ENCODE data around the gene GCAT. TPM values are rescaled to one million over a fixed set of nuclear protein-coding genes. Genes with fewer than 3 reads are reported as not detected.
A peak's percentile ranks its signal among the peaks of the same experiment; 100 is the strongest.

GCAT gene
- total and polyA plus RNA-seq, 10 of the 15 experiments (the other 5 are each of a cell fraction or from before 2014, with no cell fraction given) = 0.95 to 34.3 (median 15.3) TPM

- TF ChIP-seq BCLAF1 (IDR thresholded peaks at IDR 0.05) (no peak), USF2 (IDR thresholded peaks at IDR 0.05; ENCODE audit: borderline replicate concordance, low read depth, low read length) (no peak), MYC (IDR thresholded peaks at IDR 0.05; ENCODE audit: insufficient read depth, insufficient read length, insufficient replicate concordance, low read length, severe bottlenecking) (no peak)
Observed at GRCh38 chr22:37803639-37804351, 3.9 kb upstream of the GCAT start (continued).

GRCh38 chr22:37804352-37804880 lies 3.3 kb upstream of the GCAT start:
- H2AFZ ChIP-seq (ENCODE audit: control insufficient read depth, low read depth, low read length) = peak overlapping the region; percentile 39
- H4K20me1 ChIP-seq (ENCODE audit: control insufficient read depth, insufficient read depth) = no peaks in the 10 kb centered on the region
- POLR2A ChIA-PET = no interaction called here
- ATAC-seq = no peak
- RAD21 ChIA-PET (ENCODE audit: unreplicated experiment) = no interaction called here
- H3K4me2 ChIP-seq (ENCODE audit: control insufficient read depth, insufficient read depth) = peak overlapping the region; percentile 62; the same call in 1 of the 2 replicates
- CTCF ChIA-PET = no interaction called here
- under 1% methylated on average over 29 of the region's 29 CpGs for WGBS (ENCODE audit: insufficient coverage, insufficient replicate concordance, low lambda C conversion rate, missing lambda C conversion rate)
- in situ Hi-C loops (cut with MboI) (no loop called here), intact Hi-C loops (cut with micrococcal nuclease; ENCODE audit: unreplicated experiment) (no loop called here)
- SMC1A ChIA-PET (ENCODE audit: uncharacterized antibody, unreplicated experiment) = no interaction called here
- H3K36me3 ChIP-seq (ENCODE audit: control insufficient read depth in 2 of 2, insufficient read depth in 2 of 2, low read length in 1 of 2) = no peaks in the 10 kb centered on the region
- TF ChIP-seq YY1 (IDR thresholded peaks at IDR 0.05; ENCODE audit: low read depth, low read length) (no peak), FOS (IDR thresholded peaks at IDR 0.05; ENCODE audit: borderline replicate concordance, extremely low read depth, insufficient read length) (no peak), NFXL1 (IDR thresholded peaks at IDR 0.05; ENCODE audit: borderline replicate concordance) (no peak), KDM1A (IDR thresholded peaks at IDR 0.05; ENCODE audit: borderline replicate concordance) (no peak), GABPA (IDR thresholded peaks at IDR 0.05; ENCODE audit: low read depth) (no peak), SPI1 (IDR thresholded peaks at IDR 0.05; ENCODE audit: borderline replicate concordance, insufficient read depth, low read depth, low read length) (no peak), MTA2 (IDR thresholded peaks at IDR 0.05; ENCODE audit: low read depth) (no peak), IRF4 (IDR thresholded peaks at IDR 0.05; ENCODE audit: low read depth, low read length) (no peak), RBBP5 (conservative IDR thresholded peaks at IDR 0.05) (no peak), POU2F2 (IDR thresholded peaks at IDR 0.05; ENCODE audit: borderline replicate concordance, low read depth, low read length) (no peak), CBX5 (IDR thresholded peaks at IDR 0.05; ENCODE audit: low read depth) (no peak), CREB1 (IDR thresholded peaks at IDR 0.05; ENCODE audit: low read depth) (no peak), ZNF217 (IDR thresholded peaks at IDR 0.05) (no peak), CHD2 (IDR thresholded peaks at IDR 0.05; ENCODE audit: borderline replicate concordance, low read depth, low read length) (no peak)
- H3K9me3 ChIP-seq (replicated peaks; ENCODE audit: control insufficient read depth, insufficient read depth, low read length) = no peaks in the 10 kb centered on the region; the same call in 2 of the 3 replicates
- no peak for FAIRE-seq
- H3K27me3 ChIP-seq (replicated peaks in 1 of 2; ENCODE audit: control insufficient read depth in 2 of 2, insufficient read depth in 2 of 2, low read length in 1 of 2) = peaks cover 12 to 34% of the 10 kb centered on the region in 2 experiments
- H3K4me3 ChIP-seq = 0 out of 2 replicates have a peak overlapping the region, but pooled peaks have one; percentile 27
- H3K27ac ChIP-seq (ENCODE audit: control insufficient read depth, insufficient read depth) = no peak overlapping the region
- no peak for DNase-seq (ENCODE audit: low read depth, low spot score)
- no TSS peak for BruUV-seq (replicated peaks)
- H3K4me1 ChIP-seq (ENCODE audit: control insufficient read depth, insufficient read depth, low read length) = peaks cover 7% of the 10 kb centered on the region
- no peaks in the 10 kb centered on the region for H3K79me2 ChIP-seq (ENCODE audit: control insufficient read depth, insufficient read depth, low read length)
- peak overlapping the region; percentile 32; the same call in 1 of the 2 replicates for H3K9ac ChIP-seq (ENCODE audit: control insufficient read depth, insufficient read depth, low read length)

Measured in GM12878 (cell line).